Measurements from ENCODE around the gene HSD17B13. TPM values are rescaled to one million over a fixed set of nuclear protein-coding genes. Genes with fewer than 3 reads are reported as not detected.
"Not testable (repeated sequence)": the region's sequence is repeated elsewhere in the genome, so short reads cannot be mapped to it uniquely, and the experiment has no call there.

HSD17B13 gene
- total RNA-seq, 1 experiment from 2014 or later, result 0.14 TPM

GRCh38 chr4:87286970-87287369, 35.7 kb downstream of the HSD17B13 start:
- H3K4me1 Mint-ChIP-seq (ENCODE audit: low read depth, unreplicated experiment), result no peaks in the 10 kb centered on the region
- no peaks in the 10 kb centered on the region for H3K36me3 Mint-ChIP-seq (ENCODE audit: insufficient read depth, unreplicated experiment)
- no peak for TF ChIP-seq CTCF (IDR thresholded peaks at IDR 0.05; ENCODE audit: insufficient read depth in 1 of 2, low read depth in 1 of 2, low read length in 1 of 2, severe bottlenecking in 1 of 2, unreplicated experiment in 1 of 2)
- Histone ChIP-seq H3K4me1 (no peaks in the 10 kb centered on the region), H3K9me3 (no peaks in the 10 kb centered on the region), H3K27me3 (replicated peaks; ENCODE audit: control insufficient read depth, insufficient read depth, low read length) (no peaks in the 10 kb centered on the region), H3K36me3 (ENCODE audit: control insufficient read depth, insufficient read depth, low read length) (no peaks in the 10 kb centered on the region), H3K4me3 (ENCODE audit: low read depth, low read length) (no peak overlapping the region)
- BruUV-seq (replicated peaks), result no TSS peak
- no peak overlapping the region for H3K4me3 Mint-ChIP-seq (ENCODE audit: unreplicated experiment)
- intact Hi-C loops (cut with micrococcal nuclease; ENCODE audit: unreplicated experiment), result no loop called here
- no peaks in the 10 kb centered on the region for H3K27me3 Mint-ChIP-seq (ENCODE audit: insufficient read depth, unreplicated experiment)
- ChIA-PET CTCF (no interaction called here), POLR2A (no interaction called here)
- DNase-seq, result no peak
- no peak overlapping the region for H3K27ac Mint-ChIP-seq (ENCODE audit: unreplicated experiment)
- H3K9me3 Mint-ChIP-seq (ENCODE audit: unreplicated experiment), result peaks cover 36% of the 10 kb centered on the region

DNA sequence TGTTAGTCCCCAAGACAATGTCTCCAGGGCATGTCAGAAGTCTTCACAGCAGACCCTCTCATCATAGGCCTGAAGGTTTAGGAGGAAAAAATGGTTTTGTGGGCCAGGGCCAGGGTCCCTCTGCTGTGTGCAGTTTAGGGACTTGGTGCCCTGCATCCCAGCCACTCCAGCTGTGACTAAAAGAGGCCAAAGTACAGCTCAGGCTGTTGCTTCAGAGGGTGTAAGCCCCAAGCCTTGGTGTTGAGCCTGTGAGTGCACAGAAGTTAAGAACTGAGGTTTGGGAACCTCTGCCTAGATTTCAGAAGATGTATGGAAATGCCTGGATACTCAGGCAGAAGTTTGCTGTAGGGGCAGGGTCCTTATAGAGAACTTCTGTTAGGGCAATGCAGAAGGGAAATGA, 38.4 kb downstream of the HSD17B13 start:
- H3K9me3 Mint-ChIP-seq (ENCODE audit: unreplicated experiment), result peaks cover 36% of the 10 kb centered on the region

DNA sequence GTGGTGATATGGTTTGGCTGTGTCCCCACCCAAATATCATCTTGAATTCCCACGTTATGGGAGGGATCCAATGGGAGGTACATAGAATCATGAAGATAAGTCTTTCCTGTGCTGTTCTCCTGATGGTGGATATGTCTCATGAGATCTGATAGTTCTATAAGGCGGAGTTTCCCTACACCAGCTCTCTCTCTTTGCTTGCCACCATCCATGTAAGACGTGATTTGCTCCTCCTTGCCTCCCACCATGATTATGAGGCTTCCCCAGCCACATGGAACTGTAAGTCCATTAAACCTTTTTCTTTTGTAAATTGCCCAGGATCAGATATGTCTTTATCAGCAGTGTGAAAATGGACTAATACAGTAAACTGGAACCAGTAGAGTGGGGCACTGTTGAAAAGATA, 39.5 kb downstream of the HSD17B13 start:
- Mint-ChIP-seq H3K36me3 (ENCODE audit: insufficient read depth, unreplicated experiment) (no peaks in the 10 kb centered on the region), H3K27me3 (ENCODE audit: insufficient read depth, unreplicated experiment) (no peaks in the 10 kb centered on the region), H3K9me3 (ENCODE audit: unreplicated experiment) (peaks cover 36% of the 10 kb centered on the region), H3K4me1 (ENCODE audit: low read depth, unreplicated experiment) (peaks cover 6% of the 10 kb centered on the region), H3K27ac (ENCODE audit: unreplicated experiment) (no peak overlapping the region), H3K4me3 (ENCODE audit: unreplicated experiment) (no peak overlapping the region)
- BruUV-seq (replicated peaks), result no TSS peak
- intact Hi-C loops (cut with micrococcal nuclease; ENCODE audit: unreplicated experiment), result no loop called here
- no peaks in the 10 kb centered on the region for H3K36me3 ChIP-seq (ENCODE audit: control insufficient read depth, insufficient read depth, low read length)
- ChIA-PET CTCF (no interaction called here), POLR2A (no interaction called here)
- no peak for TF ChIP-seq CTCF (IDR thresholded peaks at IDR 0.05; ENCODE audit: insufficient read depth in 1 of 2, low read depth in 1 of 2, low read length in 1 of 2, severe bottlenecking in 1 of 2, unreplicated experiment in 1 of 2)
- no peaks in the 10 kb centered on the region for H3K9me3 ChIP-seq
- no peak overlapping the region for H3K4me3 ChIP-seq (ENCODE audit: low read depth, low read length)
- no peaks in the 10 kb centered on the region for H3K27me3 ChIP-seq (replicated peaks; ENCODE audit: control insufficient read depth, insufficient read depth, low read length)
- DNase-seq, result no peak
- peaks cover 3% of the 10 kb centered on the region for H3K4me1 ChIP-seq

More for the DNA sequence above, 38.4 kb downstream of the HSD17B13 start:
- CTCF ChIA-PET; H3K36me3 Mint-ChIP-seq (ENCODE audit: insufficient read depth, unreplicated experiment); H3K4me3 ChIP-seq (ENCODE audit: low read depth, low read length); H3K4me1 Mint-ChIP-seq (ENCODE audit: low read depth, unreplicated experiment); DNase-seq; H3K27ac Mint-ChIP-seq (ENCODE audit: unreplicated experiment); H3K36me3 ChIP-seq (ENCODE audit: control insufficient read depth, insufficient read depth, low read length); POLR2A ChIA-PET; H3K27me3 Mint-ChIP-seq (ENCODE audit: insufficient read depth, unreplicated experiment); H3K9me3 ChIP-seq; H3K4me1 ChIP-seq; H3K4me3 Mint-ChIP-seq (ENCODE audit: unreplicated experiment); BruUV-seq (replicated peaks); intact Hi-C loops (cut with micrococcal nuclease; ENCODE audit: unreplicated experiment); H3K27me3 ChIP-seq (replicated peaks; ENCODE audit: control insufficient read depth, insufficient read depth, low read length): not testable (repeated sequence)

GRCh38 chr4:87281603-87282002, 41.1 kb downstream of the HSD17B13 start:
- no peaks in the 10 kb centered on the region for H3K9me3 ChIP-seq
- intact Hi-C loops (cut with micrococcal nuclease; ENCODE audit: unreplicated experiment), result no loop called here
- no peaks in the 10 kb centered on the region for H3K36me3 ChIP-seq (ENCODE audit: control insufficient read depth, insufficient read depth, low read length)
- no peaks in the 10 kb centered on the region for H3K27me3 Mint-ChIP-seq (ENCODE audit: insufficient read depth, unreplicated experiment)
- POLR2A ChIA-PET, result no interaction called here
- no TSS peak for BruUV-seq (replicated peaks)
- no peak overlapping the region for H3K27ac Mint-ChIP-seq (ENCODE audit: unreplicated experiment)
- no peaks in the 10 kb centered on the region for H3K27me3 ChIP-seq (replicated peaks; ENCODE audit: control insufficient read depth, insufficient read depth, low read length)
- H3K9me3 Mint-ChIP-seq (ENCODE audit: unreplicated experiment), result peaks cover 25% of the 10 kb centered on the region
- no peak for DNase-seq
- H3K4me3 Mint-ChIP-seq (ENCODE audit: unreplicated experiment), result no peak overlapping the region
- peaks cover 9% of the 10 kb centered on the region for H3K4me1 Mint-ChIP-seq (ENCODE audit: low read depth, unreplicated experiment)
- CTCF ChIA-PET, result no interaction called here
- H3K36me3 Mint-ChIP-seq (ENCODE audit: insufficient read depth, unreplicated experiment), result no peaks in the 10 kb centered on the region
- no peak for TF ChIP-seq CTCF (IDR thresholded peaks at IDR 0.05; ENCODE audit: insufficient read depth in 1 of 2, low read depth in 1 of 2, low read length in 1 of 2, severe bottlenecking in 1 of 2, unreplicated experiment in 1 of 2)
- peaks cover 5% of the 10 kb centered on the region for H3K4me1 ChIP-seq
- no peak overlapping the region for H3K4me3 ChIP-seq (ENCODE audit: low read depth, low read length)
